ENCODE results near the gene SEPTIN5. TPM values are rescaled to one million over a fixed set of nuclear protein-coding genes. Genes with fewer than 3 reads are reported as not detected.
A peak's percentile ranks its signal among the peaks of the same experiment; 100 is the strongest.

Gene SEPTIN5
- total RNA-seq, 1 donor from 2014 or later = 31.3 TPM

- no peak for ATAC-seq
These were observed 47.6 kb downstream of the SEPTIN5 start for GRCh38 chr22:19761725-19762567.

DNA sequence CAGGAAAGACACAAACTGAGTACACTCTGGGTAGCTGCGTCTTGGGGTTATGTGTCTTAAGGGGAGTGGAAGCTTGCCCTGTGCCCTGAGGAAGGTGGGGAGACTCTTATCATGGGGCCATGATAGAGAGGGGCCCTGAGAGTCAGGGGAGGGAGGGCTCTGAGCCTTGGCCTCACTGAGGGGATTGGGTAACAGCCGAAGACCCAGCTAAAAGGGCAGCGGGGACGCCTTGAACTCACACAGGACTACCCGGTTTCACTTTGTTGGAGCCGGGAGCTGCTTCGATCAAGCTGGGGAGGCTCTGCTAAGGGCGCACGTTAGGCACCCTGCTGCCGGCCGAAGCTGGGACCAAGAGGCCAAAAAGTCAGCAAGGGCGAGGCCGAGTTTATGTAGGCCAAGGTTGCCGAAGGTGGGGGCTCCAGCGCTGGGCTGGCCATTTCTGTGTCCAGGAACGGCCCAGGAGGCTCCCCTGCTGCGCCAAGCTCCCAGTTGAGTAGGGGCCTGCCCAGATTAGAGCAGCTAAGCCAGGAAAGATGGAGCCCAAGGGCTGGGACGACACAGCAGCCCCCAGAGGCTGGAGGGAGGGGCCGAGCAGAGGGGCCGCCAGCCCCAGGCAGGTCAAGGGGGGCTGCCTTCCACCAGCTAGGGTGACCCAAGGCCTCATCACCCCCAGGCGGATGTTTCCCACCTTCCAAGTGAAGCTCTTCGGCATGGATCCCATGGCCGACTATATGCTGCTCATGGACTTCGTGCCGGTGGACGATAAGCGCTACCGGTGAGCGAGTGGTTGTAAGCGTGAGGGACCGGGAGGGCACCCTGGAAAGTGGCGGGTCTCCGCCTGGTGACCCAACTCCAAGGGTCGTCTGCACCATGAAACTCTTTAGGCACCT lies 48.5 kb downstream of the SEPTIN5 start:
- ATAC-seq = no peak

- ATAC-seq = no peak
These were observed 49.4 kb downstream of the SEPTIN5 start for GRCh38 chr22:19763458-19764298.

DNA sequence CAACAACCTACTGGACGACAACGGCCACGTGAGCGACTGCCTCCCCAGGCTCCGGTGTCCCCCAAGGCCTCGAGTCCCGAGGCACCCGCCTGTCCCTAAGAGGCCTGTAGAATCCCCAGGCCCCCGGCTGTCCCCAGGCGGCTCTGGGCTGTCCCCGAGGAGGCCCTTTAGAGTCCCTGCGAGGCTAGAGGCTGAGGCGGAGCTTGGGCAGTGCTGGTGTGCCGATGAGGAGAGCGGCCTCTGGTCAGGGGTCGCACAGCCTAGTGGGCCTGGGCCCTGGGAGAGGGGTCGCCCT lies 49.9 kb downstream of the SEPTIN5 start:
- ATAC-seq = no peak

DNA sequence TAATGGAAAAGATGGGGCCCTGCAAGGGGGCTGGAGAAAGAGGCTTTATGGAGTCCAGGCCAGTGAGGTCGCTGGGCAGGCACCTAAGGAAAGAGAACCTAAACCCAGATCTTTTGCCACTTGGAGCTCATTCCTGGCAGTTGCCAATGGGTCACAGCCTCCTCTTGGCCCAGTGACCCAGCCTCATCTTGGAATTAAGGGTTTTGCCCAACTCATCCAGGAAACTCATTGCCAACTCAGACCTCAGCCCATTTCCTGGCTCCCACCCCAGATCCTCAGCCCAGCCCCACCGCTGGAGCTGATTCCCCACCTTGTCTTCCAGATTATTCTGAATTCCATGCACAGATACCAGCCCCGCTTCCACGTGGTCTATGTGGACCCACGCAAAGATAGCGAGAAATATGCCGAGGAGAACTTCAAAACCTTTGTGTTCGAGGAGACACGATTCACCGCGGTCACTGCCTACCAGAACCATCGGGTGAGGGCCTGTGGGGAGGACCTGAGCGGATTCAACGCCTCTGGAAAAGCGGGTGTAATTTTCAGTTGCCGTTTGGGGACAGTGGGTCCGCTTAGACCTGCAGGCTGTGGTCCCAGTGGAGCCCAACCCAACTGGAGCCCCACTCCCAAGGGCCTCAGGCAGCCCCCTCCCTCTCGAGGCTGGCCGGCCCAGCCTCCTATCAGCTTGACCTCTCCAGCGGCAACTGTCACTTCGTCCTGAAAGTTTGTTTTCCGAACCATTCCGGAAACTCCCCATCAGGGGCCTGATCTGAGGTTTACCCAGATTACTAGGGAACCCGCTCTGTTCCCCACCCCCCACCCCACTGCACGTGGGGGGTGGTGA lies 50.6 kb downstream of the SEPTIN5 start:
- ATAC-seq = no peak

GRCh38 chr22:19765477-19766239 lies 51.4 kb downstream of the SEPTIN5 start:
- ATAC-seq = peak; percentile 47

DNA sequence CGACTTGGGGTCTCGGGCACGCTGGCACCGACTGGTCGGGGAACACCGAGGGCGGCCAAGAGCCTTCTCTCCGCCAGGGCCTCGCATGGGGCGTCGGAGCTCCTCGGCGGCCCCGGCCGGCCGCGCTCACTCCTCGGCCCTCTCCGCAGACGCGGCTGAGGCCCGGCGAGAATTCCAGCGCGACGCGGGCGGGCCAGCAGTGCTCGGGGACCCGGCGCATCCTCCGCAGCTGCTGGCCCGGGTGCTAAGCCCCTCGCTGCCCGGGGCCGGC lies 51.9 kb downstream of the SEPTIN5 start:
- no peak for ATAC-seq

- no peak for ATAC-seq
These were observed 52.5 kb downstream of the SEPTIN5 start for GRCh38 chr22:19766511-19767426.

GRCh38 chr22:19767427-19768341 lies 53.4 kb downstream of the SEPTIN5 start:
- peak; percentile 3 for ATAC-seq

GRCh38 chr22:19769393-19769715 lies 55.1 kb downstream of the SEPTIN5 start:
- no peak for ATAC-seq

DNA sequence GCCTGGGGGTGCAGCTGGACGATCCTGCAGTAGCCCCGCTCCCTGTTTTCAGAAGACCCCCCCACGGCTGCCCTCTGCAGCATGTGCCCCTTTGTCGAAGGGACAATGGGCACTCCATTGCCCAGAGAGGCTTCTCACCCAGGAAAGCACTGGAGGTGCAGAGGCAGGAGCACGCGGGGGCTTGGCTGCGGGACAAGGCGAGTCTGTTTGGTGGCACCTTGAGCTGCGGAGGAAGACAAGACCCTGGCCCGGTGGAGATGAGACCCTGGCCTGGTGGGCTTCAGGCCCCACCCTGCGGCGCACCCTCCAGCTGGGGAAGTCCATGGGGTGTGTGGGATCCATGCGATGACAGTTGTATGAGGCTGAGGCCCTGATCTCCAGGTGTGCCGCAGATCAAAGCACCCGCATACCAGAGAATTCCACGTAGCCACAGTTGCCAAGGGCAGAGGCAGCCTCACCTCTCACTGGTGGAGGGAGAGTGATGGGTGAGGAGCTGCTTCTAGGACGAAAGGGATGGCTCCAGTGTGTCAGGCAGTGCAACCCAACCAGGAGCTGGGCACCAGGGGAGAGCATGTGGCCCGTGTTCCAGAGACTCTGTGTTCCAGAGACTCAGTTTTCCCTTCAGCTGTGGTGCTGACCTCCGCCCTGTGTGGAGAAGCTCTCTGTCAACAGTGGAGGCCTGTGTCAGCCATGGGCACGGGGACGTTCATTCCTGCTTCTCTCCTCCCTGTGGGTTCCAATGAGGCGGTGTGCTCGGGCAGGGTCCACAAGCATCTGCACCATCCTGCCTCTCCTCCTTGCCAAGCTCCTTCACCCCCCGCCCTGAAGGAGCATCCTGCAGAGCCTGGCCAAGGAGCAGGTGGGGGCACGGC lies 56.3 kb downstream of the SEPTIN5 start:
- no peak for ATAC-seq

DNA sequence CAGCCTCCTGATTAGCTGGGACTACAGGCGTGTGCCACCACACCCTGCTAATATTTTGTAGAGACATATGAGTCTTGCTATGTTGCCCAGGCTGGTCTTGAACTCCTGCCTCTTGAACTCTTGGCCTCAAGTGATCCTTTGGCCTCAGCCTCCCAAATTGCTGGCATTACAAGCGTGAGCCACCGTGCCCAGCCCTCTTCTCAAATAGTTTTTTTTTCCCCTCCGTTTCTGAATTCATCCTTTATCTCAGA lies 58.0 kb downstream of the SEPTIN5 start:
- no peak for ATAC-seq

Other genes starting within 250 kb of the SEPTIN5 start
- 57.9 TPM for gene UFD1, start 235.3 kb upstream of the SEPTIN5 start, total RNA-seq
- gene CDC45, start 234.6 kb upstream of the SEPTIN5 start, total RNA-seq = 10.0 TPM
- gene CLDN5, start 190.1 kb upstream of the SEPTIN5 start, total RNA-seq = 10.4 TPM
- 2.0 TPM for gene GP1BB, start 9.0 kb downstream of the SEPTIN5 start, total RNA-seq
- gene TBX1, start 46.3 kb downstream of the SEPTIN5 start, total RNA-seq = 1.1 TPM
- gene GNB1L, start 140.4 kb downstream of the SEPTIN5 start, total RNA-seq = 3.9 TPM
- gene RTL10, start 140.4 kb downstream of the SEPTIN5 start, total RNA-seq = 14.0 TPM
- gene COMT, start 227.3 kb downstream of the SEPTIN5 start, total RNA-seq = 146 TPM
- gene TXNRD2, start 227.3 kb downstream of the SEPTIN5 start, total RNA-seq = 11.7 TPM

Measured in esophagus mucosa (tissue), 1 donor.